GM12878 (cell line): ENCODE measurements around the gene ATL2. TPM values are rescaled to one million over a fixed set of nuclear protein-coding genes. Genes with fewer than 3 reads are reported as not detected.

Source experiments
- ATAC-seq: fragments of 200-7000 bp; cut with Tn5 transposase; 3 replicates; pipeline ENCODE4 v1.9.1; 2020; ENCODE audit warnings: mild to moderate bottlenecking, moderate library complexity
- BruUV-seq: library from RNA; stranded (reverse); fragments of 400-500 nt; replicated peaks from 2 replicates; lab custom pipeline; 2021; lab: Mats Ljungman, UMichigan
- CTCF ChIA-PET: fragments of 300-600 bp; sonication (Branson Sonifier 250); formaldehyde crosslinking; extraction: SDS; loops from one replicate; lab custom pipeline; 2021; ENCODE audit warnings: inconsistent platforms; lab: Yijun Ruan, JAX
- POLR2A ChIA-PET: fragments of 350-600 bp; formaldehyde crosslinking; extraction: SDS; loops from one replicate; lab custom pipeline; 2021; ENCODE audit warnings: inconsistent platforms; lab: Charles Lee
- RAD21 ChIA-PET: fragments of 300-600 bp; sonication (Branson Sonifier 250); formaldehyde crosslinking; loops from one replicate; lab custom pipeline; 2023; ENCODE audit warnings: antibody characterized with exemption; ENCODE audit not compliant: unreplicated experiment; lab: Charles Lee
- SMC1A ChIA-PET: fragments of 300-600 bp; sonication (Branson Sonifier 250); formaldehyde crosslinking; loops from one replicate; lab custom pipeline; 2023; ENCODE audit not compliant: unreplicated experiment, uncharacterized antibody; lab: Charles Lee
- DNase-seq: peaks from one replicate; pipeline ENCODE4 v3.0.0-alpha.2; 2011; ENCODE audit warnings: low read depth, low spot score
- FAIRE-seq: peaks from 3 replicates; lab custom pipeline; 2011; peaks lifted over from hg19 to GRCh38; lab: Jason Lieb, UNC
- H2AFZ ChIP-seq: 2 replicates; pipeline ENCODE4 v1.6.0; 2011; ENCODE audit warnings: low read depth, low read length, control low read depth; ENCODE audit not compliant: control insufficient read depth
- H3K27ac ChIP-seq: 2 replicates; pipeline ENCODE4 v1.5.1; 2011; ENCODE audit warnings: control low read depth; ENCODE audit not compliant: control insufficient read depth, insufficient read depth
- H3K27me3 ChIP-seq, 2 experiments: replicated peaks in 1 of 2; 2 replicates each; pipeline versions ENCODE4 v1.6.0 to v1.6.1; 2011; ENCODE audit warnings: low read length in 1 of 2; ENCODE audit not compliant: control insufficient read depth in 2 of 2, insufficient read depth in 2 of 2
- H3K36me3 ChIP-seq, 2 experiments: 2 replicates each; pipeline ENCODE4 v1.5.1; 2011; ENCODE audit warnings: low read length in 1 of 2; ENCODE audit not compliant: control insufficient read depth in 2 of 2, insufficient read depth in 2 of 2
- H3K4me1 ChIP-seq: 2 replicates; pipeline ENCODE4 v1.6.1; 2011; ENCODE audit warnings: mild to moderate bottlenecking, low read length, moderate library complexity, mixed read lengths; ENCODE audit not compliant: control insufficient read depth, insufficient read depth
- H3K4me2 ChIP-seq: 2 replicates; pipeline ENCODE4 v1.6.0; 2011; ENCODE audit warnings: control low read depth; ENCODE audit not compliant: control insufficient read depth, insufficient read depth
- H3K4me3 ChIP-seq: fragments of 200-600 bp; sonication (generic); 2 replicates; pipeline ENCODE4 v1.5.1; 2016
- H3K79me2 ChIP-seq: 2 replicates; pipeline ENCODE4 v1.6.0; 2011; ENCODE audit warnings: low read length; ENCODE audit not compliant: control insufficient read depth, insufficient read depth
- H3K9ac ChIP-seq: 2 replicates; pipeline ENCODE4 v1.8.0; 2011; ENCODE audit warnings: low read length, control low read depth, mixed read lengths; ENCODE audit not compliant: control insufficient read depth, insufficient read depth
- H3K9me3 ChIP-seq: replicated peaks from 3 replicates; pipeline ENCODE4 v1.5.1; 2011; ENCODE audit warnings: mild to moderate bottlenecking, low read length; ENCODE audit not compliant: control insufficient read depth, insufficient read depth
- H4K20me1 ChIP-seq: 2 replicates; pipeline ENCODE4 v1.6.0; 2011; ENCODE audit not compliant: control insufficient read depth, insufficient read depth
- ASH2L ChIP-seq: fragments of 300-600, 200-600 bp; sonication (generic); IDR thresholded peaks from 2 replicates; pipeline ENCODE4 v1.6.1; 2017; ENCODE audit warnings: low read depth, mild to moderate bottlenecking, borderline replicate concordance
- ATF7 ChIP-seq: fragments of 450-650 bp; IDR thresholded peaks from 2 replicates; pipeline ENCODE4 v1.6.1; 2016; ENCODE audit warnings: low read depth, mild to moderate bottlenecking
- EED ChIP-seq: sonication (generic); IDR thresholded peaks from 2 replicates; pipeline ENCODE4 v1.6.1; 2016; ENCODE audit warnings: antibody characterized with exemption, low read depth
- KDM1A ChIP-seq: fragments of 200-600 bp; sonication (generic); IDR thresholded peaks from 2 replicates; pipeline ENCODE4 v1.6.1; 2016; ENCODE audit warnings: borderline replicate concordance
- MLLT1 ChIP-seq: fragments of 450-650 bp; IDR thresholded peaks from 2 replicates; pipeline ENCODE4 v1.6.1; 2016; ENCODE audit warnings: mild to moderate bottlenecking
- WRNIP1 ChIP-seq: IDR thresholded peaks from 2 replicates; pipeline ENCODE4 v1.6.1; 2011; ENCODE audit warnings: low read depth, low read length, improper control_type of control experiment, borderline replicate concordance
- ZBTB33 ChIP-seq: fragments of 450-650 bp; IDR thresholded peaks from 2 replicates; pipeline ENCODE4 v1.6.1; 2017; ENCODE audit warnings: mild to moderate bottlenecking
- ZNF207 ChIP-seq: fragments of 450-650 bp; IDR thresholded peaks from 2 replicates; pipeline ENCODE4 v1.6.1; 2014; ENCODE audit warnings: antibody characterized with exemption, mild to moderate bottlenecking, borderline replicate concordance
- ZNF687 ChIP-seq: fragments of 450-650 bp; IDR thresholded peaks from 2 replicates; pipeline ENCODE4 v1.6.1; 2017; ENCODE audit warnings: mild to moderate bottlenecking, moderate library complexity
- ZZZ3 ChIP-seq: IDR thresholded peaks from 2 replicates; pipeline ENCODE4 v1.6.1; 2011; ENCODE audit warnings: low read depth; ENCODE audit not compliant: control insufficient read depth, insufficient read length
- WGBS: methylation state at CpG from one replicate; pipeline ENCODE4 v1.1.6; 2016; ENCODE audit warnings: low lambda C conversion rate; ENCODE audit not compliant: insufficient replicate concordance, insufficient coverage; ENCODE audit errors: missing lambda C conversion rate; 5-methylcytosine and 5-hydroxymethylcytosine counted together
- in situ Hi-C: fragments of 300-500 bp; cut with MboI; formaldehyde crosslinking; loops from 9 replicates; pipeline ENCODE4 v1.14.3; 2018; ENCODE audit warnings: mixed read lengths
- intact Hi-C: fragments of 100-400 bp; cut with micrococcal nuclease; formaldehyde crosslinking; loops from one replicate; pipeline ENCODE4 v1.14.2; 2022; ENCODE audit not compliant: unreplicated experiment
- polyA plus RNA-seq, 11 experiments: library from polyadenylated mRNA; depleted of rRNA in 4 of 11; unstranded in 6 of 11; stranded (reverse) in 5 of 11; fragments of >200 nt; fragmentation: Nextera tagmentation in 4 of 11; fragmentation: Illumina TruSeq in 1 of 11; extraction: Ambion mirVana in 4 of 11; extraction: Trizol in 1 of 11; gene quantifications; 1 replicate in 1 of 11; 2 replicates in 10 of 11; pipeline versions ENCODE4 v1.2.1 to v1.2.3, GENCODE V29; 2011 to 2016; ENCODE audit warnings: inconsistent platforms in 2 of 11, missing spikeins in 2 of 11, low read depth in 1 of 11
- total RNA-seq, 4 experiments: library from RNA; depleted of rRNA in 3 of 4; stranded (reverse); fragments of >200 nt in 3 of 4; fragmentation: Illumina TruSeq in 1 of 4; extraction: Trizol in 1 of 4; gene quantifications; 2 replicates each; pipeline versions ENCODE4 v1.2.1 to v1.2.3, GENCODE V29; 2013 to 2021
- TF ChIP-seq, protein P1 (sequence below): IDR thresholded peaks from 2 replicates; pipeline ENCODE4 v1.6.1; 2012; ENCODE audit warnings: low read depth, low read length, improper control_type of control experiment

Gene ATL2
- total and polyA plus RNA-seq, 10 of the 15 experiments (the other 5 are each of a cell fraction or from before 2014, with no cell fraction given) = 8.6 to 51.5 (median 41.8) TPM

DNA sequence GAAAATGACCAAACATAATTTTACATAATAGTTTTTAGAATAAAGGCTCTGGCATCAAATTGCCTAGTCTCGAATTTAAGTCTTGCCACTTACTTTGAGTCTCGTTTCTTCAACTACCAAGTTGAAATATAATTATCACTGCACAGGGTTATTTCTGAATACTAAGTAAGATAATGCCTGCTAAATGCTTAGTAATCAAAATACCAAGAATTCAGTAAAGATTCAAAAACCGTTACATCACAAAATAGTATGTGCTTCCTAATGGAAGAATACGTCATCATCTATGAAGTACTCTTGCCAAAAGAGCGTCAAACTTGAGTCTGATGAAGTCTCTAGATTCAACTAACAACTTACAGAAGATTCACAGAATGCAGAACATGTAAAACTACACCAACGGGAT, 40.5 kb downstream of the ATL2 start:
- DNase-seq = no peak
- in situ Hi-C loops = no loop called here
- TF ChIP-seq ZNF207 = no peak
- no peak for TF ChIP-seq WRNIP1
- TF ChIP-seq EED = no peak
- TF ChIP-seq ATF7 = no peak
- TF ChIP-seq ZZZ3 = no peak
- no peak for TF ChIP-seq ZNF687
- TF ChIP-seq ASH2L = no peak
- no peak for TF ChIP-seq ZBTB33
- no peak for TF ChIP-seq MLLT1
- TF ChIP-seq, protein P1, sequence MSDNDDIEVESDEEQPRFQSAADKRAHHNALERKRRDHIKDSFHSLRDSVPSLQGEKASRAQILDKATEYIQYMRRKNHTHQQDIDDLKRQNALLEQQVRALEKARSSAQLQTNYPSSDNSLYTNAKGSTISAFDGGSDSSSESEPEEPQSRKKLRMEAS = no peak
- TF ChIP-seq KDM1A = no peak
- TF ChIP-seq, all 136 proteins: peak for 0
- ChIA-PET SMC1A (no interaction called here), CTCF (no interaction called here), RAD21 (no interaction called here), POLR2A (no interaction called here)
- intact Hi-C loops = no loop called here
- Histone ChIP-seq H3K4me2 (no peak overlapping the region), H2AFZ (no peak overlapping the region), H3K4me1 (no peaks in the 10 kb centered on the region), H3K4me3 (no peak overlapping the region), H3K36me3 (peaks cover 0 to 11% of the 10 kb centered on the region in 2 experiments; a peak in 2 of 4 replicates), H3K27ac (no peak overlapping the region), H3K79me2 (no peaks in the 10 kb centered on the region), H3K9me3 (no peaks in the 10 kb centered on the region), H3K27me3 (no peaks in the 10 kb centered on the region), H3K9ac (no peak overlapping the region), H4K20me1 (no peaks in the 10 kb centered on the region)
- WGBS = 89% methylated on average over 6 of the region's 6 CpGs
- no peak for ATAC-seq
- no TSS peak for BruUV-seq
- FAIRE-seq = no peak
